ENCODE results near the gene FHIP1B. TPM values are rescaled to one million over a fixed set of nuclear protein-coding genes. Genes with fewer than 3 reads are reported as not detected.
"Not testable (repeated sequence)": the region's sequence is repeated elsewhere in the genome, so short reads cannot be mapped to it uniquely, and the experiment has no call there.

FHIP1B gene
- polyA plus RNA-seq (ENCODE audit: insufficient read length in 4 of 4), result 10 to 100 TPM; 40.0 to 68.9 (median 46.3) TPM

- peak; percentile 98 to 100 (median 98) for DNase-seq (ENCODE audit: low read depth in 4 of 4, low spot score in 3 of 4)
Measured at GRCh38 chr11:6234387-6235107, at the start of gene FHIP1B. TSS of gene FHIP1B (minus strand) at chr11:6234636. CDS start at chr11:6224516, 10,120 bp downstream.

GRCh38 chr11:6283453-6284023, 49.1 kb upstream of the FHIP1B start:
- DNase-seq (ENCODE audit: low read depth in 4 of 4, low spot score in 3 of 4), result no peak

GRCh38 chr11:6280809-6281208, 46.4 kb upstream of the FHIP1B start:
- not testable (repeated sequence) for DNase-seq (ENCODE audit: low read depth in 4 of 4, low spot score in 3 of 4)

GRCh38 chr11:6273188-6273587, 38.8 kb upstream of the FHIP1B start:
- DNase-seq (ENCODE audit: low read depth in 4 of 4, low spot score in 3 of 4), result no peak

- DNase-seq (ENCODE audit: low read depth in 4 of 4, low spot score in 3 of 4), result no peak
Measured at GRCh38 chr11:6271598-6271997, 37.2 kb upstream of the FHIP1B start.

- DNase-seq (ENCODE audit: low read depth in 4 of 4, low spot score in 3 of 4), result no peak
Measured at GRCh38 chr11:6270584-6271246, 36.3 kb upstream of the FHIP1B start.

GRCh38 chr11:6269994-6270393, 35.6 kb upstream of the FHIP1B start:
- DNase-seq (ENCODE audit: low read depth in 4 of 4, low spot score in 3 of 4), result no peak

GRCh38 chr11:6268820-6269219, 34.4 kb upstream of the FHIP1B start:
- DNase-seq (ENCODE audit: low read depth in 4 of 4, low spot score in 3 of 4), result no peak

GRCh38 chr11:6263662-6264061, 29.2 kb upstream of the FHIP1B start:
- DNase-seq (ENCODE audit: low read depth in 4 of 4, low spot score in 3 of 4), result no peak

GRCh38 chr11:6260207-6260726, 25.8 kb upstream of the FHIP1B start:
- no peak for DNase-seq (ENCODE audit: low read depth in 4 of 4, low spot score in 3 of 4)

- DNase-seq (ENCODE audit: low read depth in 4 of 4, low spot score in 3 of 4), result no peak
Measured at GRCh38 chr11:6258571-6259081, 24.2 kb upstream of the FHIP1B start.

GRCh38 chr11:6258141-6258540, 23.7 kb upstream of the FHIP1B start:
- DNase-seq (ENCODE audit: low read depth in 4 of 4, low spot score in 3 of 4), result no peak

- no peak for DNase-seq (ENCODE audit: low read depth in 4 of 4, low spot score in 3 of 4)
Measured at GRCh38 chr11:6253197-6253596, 18.8 kb upstream of the FHIP1B start.

GRCh38 chr11:6251990-6252473, 17.6 kb upstream of the FHIP1B start:
- no peak for DNase-seq (ENCODE audit: low read depth in 4 of 4, low spot score in 3 of 4)

- peak in 2 of 4 donors; percentile 52 to 59 for DNase-seq (ENCODE audit: low read depth in 4 of 4, low spot score in 3 of 4)
Measured at GRCh38 chr11:6251120-6251733, 16.8 kb upstream of the FHIP1B start.

- no peak for DNase-seq (ENCODE audit: low read depth in 4 of 4, low spot score in 3 of 4)
Measured at GRCh38 chr11:6249770-6250555, 15.5 kb upstream of the FHIP1B start.

GRCh38 chr11:6248897-6249296, 14.5 kb upstream of the FHIP1B start:
- DNase-seq (ENCODE audit: low read depth in 4 of 4, low spot score in 3 of 4), result not testable (repeated sequence)

- no peak for DNase-seq (ENCODE audit: low read depth in 4 of 4, low spot score in 3 of 4)
Measured at GRCh38 chr11:6248248-6248647, 13.8 kb upstream of the FHIP1B start.

GRCh38 chr11:6245536-6245935, 11.1 kb upstream of the FHIP1B start:
- no peak for DNase-seq (ENCODE audit: low read depth in 4 of 4, low spot score in 3 of 4)

- DNase-seq (ENCODE audit: low read depth in 4 of 4, low spot score in 3 of 4), result no peak
Measured at GRCh38 chr11:6241316-6241715, 6.9 kb upstream of the FHIP1B start.

Data from left renal pelvis (tissue), 4 donors.